Stimulated activated naive CD8-positive, alpha-beta T cell treated with anti-CD3 and anti-CD28 coated beads, Interleukin-15, Interleukin-2, amounts not matched to agents 100 U/mL and 50 U/mL, for 24 hours (primary cell): ENCODE results near the gene SLC5A5.

Experiments used
- ATAC-seq: fragments of 150-1000 bp; cut with Tn5 transposase; one replicate; pipeline ENCODE4 v1.10.0; 2021
- DNase-seq: peaks from one replicate; pipeline ENCODE4 v3.0.0; 2021

The SLC5A5 gene

GRCh38 chr19:17871878-17872250, at the start of gene SLC5A5:
Gene SLC5A5, plus strand, starts transcription at chr19:17871945. Its CDS starts 375 bp downstream, at chr19:17872320.
- peak; percentile 26 for ATAC-seq
- DNase-seq: no peak

GRCh38 chr19:17824339-17824738, 47.4 kb upstream of the SLC5A5 start:
- ATAC-seq (no peak), DNase-seq (no peak)

- ATAC-seq: no peak
- no peak for DNase-seq
Measured at GRCh38 chr19:17826508-17827056, 45.2 kb upstream of the SLC5A5 start.

GRCh38 chr19:17829855-17830566, 41.7 kb upstream of the SLC5A5 start:
- ATAC-seq (no peak), DNase-seq (no peak)

GRCh38 chr19:17830567-17831418, 41.0 kb upstream of the SLC5A5 start:
- peak; percentile 64 for ATAC-seq
- DNase-seq: peak; percentile 72

GRCh38 chr19:17831419-17831888, 40.3 kb upstream of the SLC5A5 start:
- DNase-seq: no peak

GRCh38 chr19:17832443-17833208, 39.1 kb upstream of the SLC5A5 start:
- DNase-seq: no peak

More at GRCh38 chr19:17831419-17831888, 40.3 kb upstream of the SLC5A5 start:
- no peak for ATAC-seq

GRCh38 chr19:17834350-17835181, 37.2 kb upstream of the SLC5A5 start:
- DNase-seq: no peak
- ATAC-seq: no peak

More at GRCh38 chr19:17832443-17833208, 39.1 kb upstream of the SLC5A5 start:
- no peak for ATAC-seq

GRCh38 chr19:17835182-17836006, 36.4 kb upstream of the SLC5A5 start:
- no peak for DNase-seq
- no peak for ATAC-seq

- no peak for ATAC-seq
Measured at GRCh38 chr19:17836530-17836929, 35.2 kb upstream of the SLC5A5 start.

GRCh38 chr19:17837972-17838371, 33.8 kb upstream of the SLC5A5 start:
- ATAC-seq (no peak), DNase-seq (no peak)

More at GRCh38 chr19:17836530-17836929, 35.2 kb upstream of the SLC5A5 start:
- no peak for DNase-seq

GRCh38 chr19:17840019-17840418, 31.7 kb upstream of the SLC5A5 start:
- no peak for DNase-seq
- ATAC-seq: no peak

- ATAC-seq (no peak), DNase-seq (no peak)
Measured at GRCh38 chr19:17841371-17841809, 30.4 kb upstream of the SLC5A5 start.

- peak; percentile 66 for ATAC-seq
- peak; percentile 82 for DNase-seq
Measured at GRCh38 chr19:17841810-17842662, 29.7 kb upstream of the SLC5A5 start.

- ATAC-seq (no peak), DNase-seq (no peak)
Measured at GRCh38 chr19:17842663-17843291, 29.0 kb upstream of the SLC5A5 start.

GRCh38 chr19:17843292-17843827, 28.4 kb upstream of the SLC5A5 start:
- no peak for ATAC-seq
- DNase-seq: no peak

GRCh38 chr19:17843908-17844490, 27.7 kb upstream of the SLC5A5 start:
- ATAC-seq: no peak
- no peak for DNase-seq

- DNase-seq: no peak
- no peak for ATAC-seq
Measured at GRCh38 chr19:17846146-17846545, 25.6 kb upstream of the SLC5A5 start.
